ENCODE data around the gene TMEM53. TPM values are rescaled to one million over a fixed set of nuclear protein-coding genes. Genes with fewer than 3 reads are reported as not detected.

The TMEM53 gene
- total and polyA plus RNA-seq, 2 of the 8 experiments (the other 6 are each of a cell fraction or from before 2014, with no cell fraction given) = 6.7 to 27.9 TPM

- no peak overlapping the region for H2BK12ac ChIP-seq (ENCODE audit: low read depth, low read length)
- peaks cover 2 to 7% of the 10 kb centered on the region in 2 experiments for H4K20me1 ChIP-seq (replicated peaks in 1 of 2; ENCODE audit: control insufficient read depth in 1 of 2, insufficient read depth in 2 of 2, low read length in 2 of 2)
- H3K9ac ChIP-seq (replicated peaks in 1 of 4; ENCODE audit: extremely low read depth in 1 of 4, low read depth in 3 of 4, low read length in 3 of 4) = no peak overlapping the region
- no peak for FAIRE-seq
- H3K27me3 ChIP-seq (replicated peaks in 1 of 4; ENCODE audit: control insufficient read depth in 3 of 4, extremely low read depth in 1 of 4, insufficient read depth in 3 of 4, low read length in 3 of 4) = no peaks in the 10 kb centered on the region
- WGBS, 2 experiments (ENCODE audit: extremely low coverage in 1 of 2, insufficient coverage in 1 of 2, insufficient read length in 1 of 2, insufficient replicate concordance in 2 of 2, low coverage in 1 of 2, low lambda C conversion rate in 2 of 2, missing lambda C conversion rate in 1 of 2) = 90% methylated on average over 13 of the region's 13 CpGs; no CpG with 5 or more reads in 1 of the 2 experiments
- no peak overlapping the region for H3K14ac ChIP-seq (ENCODE audit: insufficient read length)
- H3K9me3 ChIP-seq (ENCODE audit: insufficient read depth in 2 of 2, low read depth in 1 of 2, low read length in 1 of 2) = no peaks in the 10 kb centered on the region
- no peak overlapping the region for H2BK5ac ChIP-seq (ENCODE audit: low read depth, low read length)
- no peak overlapping the region for H3K23ac ChIP-seq (ENCODE audit: insufficient read length)
- CTCF ChIA-PET (ENCODE audit: partially characterized antibody) = interaction anchor here (4.1 to 8.6 kb wide), 5 partner anchors 12 to 40 kb away, joined by 23 to 197 read pairs (median 52); no protein-coding TSS in a partner anchor
- 0 out of 2 replicates have a peak overlapping the region, but pooled peaks have one; percentile 1 for H3K27ac ChIP-seq (ENCODE audit: low read depth, low read length)
- H4K8ac ChIP-seq (ENCODE audit: extremely low read depth, insufficient read depth, low read length) = no peak overlapping the region; the same call in 1 of the 2 replicates
- peaks cover 14 to 50% (median 26%) of the 10 kb centered on the region in 4 experiments; a peak in 7 of 8 replicates for H3K36me3 ChIP-seq (ENCODE audit: control insufficient read depth in 2 of 4, insufficient read depth in 4 of 4, low read length in 3 of 4)
- no peak overlapping the region for H4K91ac ChIP-seq (replicated peaks; ENCODE audit: insufficient read length, low read length)
- no peak overlapping the region for H3K4me3 ChIP-seq (ENCODE audit: extremely low read depth in 1 of 4, insufficient read depth in 2 of 4, low read depth in 3 of 4, low read length in 4 of 4)
- POLR2A ChIA-PET (ENCODE audit: partially characterized antibody) = interaction anchor here (0.8 to 23.6 kb wide), 6 partner anchors 10 to 411 kb away, joined by 3 to 633 read pairs (median 4); no protein-coding TSS in a partner anchor
- no peak overlapping the region for H2BK15ac ChIP-seq (ENCODE audit: low read length)
- H3K79me1 ChIP-seq (ENCODE audit: low read depth, low read length) = no peaks in the 10 kb centered on the region; the same call in 1 of the 2 replicates
- no peak overlapping the region for H3K56ac ChIP-seq (replicated peaks; ENCODE audit: insufficient read length, low read depth, low read length)
- H3K4me2 ChIP-seq (ENCODE audit: insufficient read depth in 1 of 2, low read depth in 2 of 2, low read length in 2 of 2) = no peak overlapping the region
- H3K23me2 ChIP-seq (ENCODE audit: low read depth, low read length) = no peaks in the 10 kb centered on the region
- H2AFZ ChIP-seq (ENCODE audit: low read length) = no peak overlapping the region
- H2BK120ac ChIP-seq (replicated peaks; ENCODE audit: low read depth, low read length) = no peak overlapping the region
- TF ChIP-seq POU5F1 (IDR thresholded peaks at IDR 0.05; ENCODE audit: low read depth, low read length) (no peak), TCF12 (IDR thresholded peaks at IDR 0.05; ENCODE audit: low read depth, low read length) (no peak), SIX5 (IDR thresholded peaks at IDR 0.05; ENCODE audit: low read depth, low read length) (no peak), GABPA (IDR thresholded peaks at IDR 0.05; ENCODE audit: borderline replicate concordance, insufficient read depth, low read length) (no peak), RBBP5 (IDR thresholded peaks at IDR 0.05; ENCODE audit: borderline replicate concordance, low read depth, low read length) (no peak), SIRT6 (IDR thresholded peaks at IDR 0.05; ENCODE audit: low read length) (no peak)
- no peak for DNase-seq (ENCODE audit: low read depth in 1 of 2, low spot score in 2 of 2)
- no peak overlapping the region for H2BK20ac ChIP-seq (ENCODE audit: low read length)
- H3K4me1 ChIP-seq (replicated peaks in 1 of 4; ENCODE audit: control insufficient read depth in 3 of 4, insufficient read depth in 4 of 4, low read length in 3 of 4) = peaks cover 0 to 15% (median 9%) of the 10 kb centered on the region in 4 experiments; a peak in 5 of 7 replicates
- H3K79me2 ChIP-seq (ENCODE audit: control insufficient read depth in 1 of 2, insufficient read depth in 2 of 2, low read length in 2 of 2) = no peaks in the 10 kb centered on the region
- H3K18ac ChIP-seq (ENCODE audit: extremely low read depth, low read length) = no peak overlapping the region
- no peak overlapping the region for H2AK5ac ChIP-seq (ENCODE audit: low read depth, low read length)
- no peak overlapping the region for H3K4ac ChIP-seq (replicated peaks; ENCODE audit: insufficient read length, low read depth, low read length)
- no peak overlapping the region for H4K5ac ChIP-seq (ENCODE audit: insufficient read length, low read depth, low read length)
Observed at GRCh38 chr1:44649788-44650158, 24.5 kb downstream of the TMEM53 start.

Measured in H1 (cell line).